ENCODE results near the gene PCDHA1. TPM values are rescaled to one million over a fixed set of nuclear protein-coding genes. Genes with fewer than 3 reads are reported as not detected.
A peak's percentile ranks its signal among the peaks of the same experiment; 100 is the strongest.

The PCDHA1 gene
- total RNA-seq, 1 experiment from 2014 or later = not detected

GRCh38 chr5:140835622-140836510 is 49.9 kb downstream of the PCDHA1 start:
- ChIA-PET POLR2A (no interaction called here), CTCF (interaction anchor here (0.6 kb wide), 1 partner anchor 260 kb away, joined by 3 read pairs; no protein-coding TSS in a partner anchor)
- TF ChIP-seq, protein P1, sequence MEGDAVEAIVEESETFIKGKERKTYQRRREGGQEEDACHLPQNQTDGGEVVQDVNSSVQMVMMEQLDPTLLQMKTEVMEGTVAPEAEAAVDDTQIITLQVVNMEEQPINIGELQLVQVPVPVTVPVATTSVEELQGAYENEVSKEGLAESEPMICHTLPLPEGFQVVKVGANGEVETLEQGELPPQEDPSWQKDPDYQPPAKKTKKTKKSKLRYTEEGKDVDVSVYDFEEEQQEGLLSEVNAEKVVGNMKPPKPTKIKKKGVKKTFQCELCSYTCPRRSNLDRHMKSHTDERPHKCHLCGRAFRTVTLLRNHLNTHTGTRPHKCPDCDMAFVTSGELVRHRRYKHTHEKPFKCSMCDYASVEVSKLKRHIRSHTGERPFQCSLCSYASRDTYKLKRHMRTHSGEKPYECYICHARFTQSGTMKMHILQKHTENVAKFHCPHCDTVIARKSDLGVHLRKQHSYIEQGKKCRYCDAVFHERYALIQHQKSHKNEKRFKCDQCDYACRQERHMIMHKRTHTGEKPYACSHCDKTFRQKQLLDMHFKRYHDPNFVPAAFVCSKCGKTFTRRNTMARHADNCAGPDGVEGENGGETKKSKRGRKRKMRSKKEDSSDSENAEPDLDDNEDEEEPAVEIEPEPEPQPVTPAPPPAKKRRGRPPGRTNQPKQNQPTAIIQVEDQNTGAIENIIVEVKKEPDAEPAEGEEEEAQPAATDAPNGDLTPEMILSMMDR (IDR thresholded peaks at IDR 0.05; ENCODE audit: unreplicated experiment) = no peak
- no peak for DNase-seq (ENCODE audit: unreplicated experiment)
- Mint-ChIP-seq H3K27me3 (ENCODE audit: insufficient read depth, unreplicated experiment) (no peaks in the 10 kb centered on the region), H3K4me1 (ENCODE audit: insufficient read depth, unreplicated experiment) (no peaks in the 10 kb centered on the region), H3K27ac (ENCODE audit: low read depth, unreplicated experiment) (no peak overlapping the region), H3K4me3 (ENCODE audit: unreplicated experiment) (no peak overlapping the region), H3K9me3 (ENCODE audit: unreplicated experiment) (peaks cover 30% of the 10 kb centered on the region), H3K36me3 (ENCODE audit: insufficient read depth, unreplicated experiment) (no peaks in the 10 kb centered on the region)
- no TSS peak for BruUV-seq (replicated peaks)
- intact Hi-C loops (cut with micrococcal nuclease) = no loop called here

DNA sequence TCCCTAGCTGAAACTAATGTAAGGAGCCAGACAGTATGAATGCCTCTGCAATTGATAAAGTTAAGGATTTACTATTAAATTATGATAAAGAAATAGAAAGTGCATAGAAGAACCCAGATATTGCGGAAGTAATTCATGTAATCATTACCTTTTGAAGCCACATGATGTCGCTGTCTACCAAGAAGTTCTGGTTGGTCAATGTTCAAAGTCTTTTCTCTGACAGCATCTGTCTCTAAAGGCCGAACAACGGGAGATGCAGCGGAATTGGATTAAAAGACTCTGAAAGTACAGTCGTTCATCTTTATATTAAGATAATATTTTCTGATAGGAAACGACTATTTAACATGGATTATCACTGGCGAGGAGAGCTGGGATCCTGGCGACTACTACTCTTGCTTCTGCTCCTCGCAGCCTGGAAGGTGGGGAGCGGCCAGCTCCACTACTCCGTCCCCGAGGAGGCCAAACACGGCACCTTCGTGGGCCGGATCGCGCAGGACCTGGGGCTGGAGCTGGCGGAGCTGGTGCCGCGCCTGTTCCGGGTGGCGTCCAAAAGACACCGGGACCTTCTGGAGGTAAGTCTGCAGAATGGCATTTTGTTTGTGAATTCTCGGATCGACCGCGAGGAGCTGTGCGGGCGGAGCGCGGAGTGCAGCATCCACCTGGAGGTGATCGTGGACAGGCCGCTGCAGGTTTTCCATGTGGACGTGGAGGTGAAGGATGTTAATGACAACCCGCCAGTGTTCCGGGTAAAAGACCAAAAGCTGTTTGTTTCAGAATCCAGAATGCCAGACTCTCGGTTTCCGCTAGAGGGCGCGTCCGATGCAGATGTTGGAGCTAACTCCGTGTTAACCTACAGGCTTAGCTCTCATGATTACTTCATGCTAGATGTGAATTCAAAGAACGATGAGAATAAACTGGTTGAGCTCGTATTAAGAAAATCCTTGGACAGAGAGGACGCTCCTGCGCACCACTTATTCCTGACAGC is 55.3 kb downstream of the PCDHA1 start, which contains the start of gene PCDHA8:
Gene PCDHA8, plus strand, starts transcription at position 210 of the 985 bp plus-strand sequence. Its CDS starts 135 bp downstream, at position 345.
- H3K27ac Mint-ChIP-seq (ENCODE audit: low read depth, unreplicated experiment) = no peak within 1 kb of the TSS
- no TSS peak for BruUV-seq (replicated peaks)
- no peaks in the 10 kb centered on the region for H3K27me3 Mint-ChIP-seq (ENCODE audit: insufficient read depth, unreplicated experiment)
- intact Hi-C loops (cut with micrococcal nuclease) = no loop called here
- ChIA-PET CTCF (interaction anchor here (0.6 to 2.8 kb wide), 5 partner anchors 12 to 474 kb away, joined by 3 to 8 read pairs (median 3); no protein-coding TSS in a partner anchor), POLR2A (interaction anchor here (0.6 to 1.1 kb wide), 2 partner anchors 21 to 301 kb away, joined by 3 to 4 read pairs; no protein-coding TSS in a partner anchor)
- TF ChIP-seq, protein P1 (IDR thresholded peaks at IDR 0.05; ENCODE audit: unreplicated experiment) = peak; percentile 20
- peak; percentile 24 for DNase-seq (ENCODE audit: unreplicated experiment)
- no peak within 1 kb of the TSS for H3K4me3 Mint-ChIP-seq (ENCODE audit: unreplicated experiment)
- H3K36me3 Mint-ChIP-seq (ENCODE audit: insufficient read depth, unreplicated experiment) = no peaks in the 10 kb centered on the region
- peaks cover 21% of the 10 kb centered on the region for H3K9me3 Mint-ChIP-seq (ENCODE audit: unreplicated experiment)
- H3K4me1 Mint-ChIP-seq (ENCODE audit: insufficient read depth, unreplicated experiment) = no peaks in the 10 kb centered on the region

DNA sequence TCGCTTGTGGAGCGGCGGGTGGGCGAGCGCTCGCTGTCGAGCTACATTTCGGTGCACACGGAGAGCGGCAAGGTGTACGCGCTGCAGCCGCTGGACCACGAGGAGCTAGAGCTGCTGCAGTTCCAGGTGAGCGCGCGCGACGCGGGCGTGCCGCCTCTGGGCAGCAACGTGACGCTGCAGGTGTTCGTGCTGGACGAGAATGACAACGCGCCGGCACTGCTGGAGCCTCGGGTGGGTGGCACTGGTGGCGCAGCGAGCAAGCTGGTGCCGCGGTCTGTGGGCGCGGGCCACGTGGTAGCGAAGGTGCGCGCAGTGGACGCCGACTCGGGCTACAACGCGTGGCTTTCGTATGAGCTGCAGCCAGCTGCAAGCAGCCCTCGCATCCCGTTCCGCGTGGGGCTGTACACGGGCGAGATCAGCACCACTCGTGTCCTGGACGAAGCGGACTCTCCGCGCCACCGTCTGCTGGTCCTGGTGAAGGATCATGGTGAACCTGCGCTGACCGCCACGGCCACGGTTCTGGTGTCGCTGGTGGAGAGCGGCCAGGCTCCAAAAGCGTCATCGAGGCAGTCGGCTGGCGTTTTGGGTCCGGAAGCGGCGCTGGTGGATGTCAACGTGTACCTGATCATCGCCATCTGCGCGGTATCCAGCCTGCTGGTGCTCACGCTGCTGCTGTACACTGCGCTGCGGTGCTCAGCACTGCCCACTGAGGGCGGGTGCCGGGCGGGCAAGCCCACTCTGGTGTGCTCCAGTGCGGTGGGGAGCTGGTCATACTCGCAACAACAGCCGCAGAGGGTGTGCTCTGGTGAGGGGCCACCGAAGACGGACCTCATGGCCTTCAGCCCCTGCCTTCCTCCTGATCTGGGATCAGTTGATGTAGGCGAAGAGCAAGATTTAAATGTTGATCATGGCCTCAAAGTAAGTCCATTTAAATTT is 57.1 kb downstream of the PCDHA1 start:
- intact Hi-C loops (cut with micrococcal nuclease) = no loop called here
- peaks cover 13% of the 10 kb centered on the region for H3K9me3 Mint-ChIP-seq (ENCODE audit: unreplicated experiment)

More for the DNA sequence above, 57.1 kb downstream of the PCDHA1 start:
- DNase-seq (ENCODE audit: unreplicated experiment) = no peak
- POLR2A ChIA-PET = no interaction called here
- H3K27me3 Mint-ChIP-seq (ENCODE audit: insufficient read depth, unreplicated experiment) = no peaks in the 10 kb centered on the region
- H3K4me3 Mint-ChIP-seq (ENCODE audit: unreplicated experiment) = no peak overlapping the region
- no peaks in the 10 kb centered on the region for H3K4me1 Mint-ChIP-seq (ENCODE audit: insufficient read depth, unreplicated experiment)
- H3K36me3 Mint-ChIP-seq (ENCODE audit: insufficient read depth, unreplicated experiment) = no peaks in the 10 kb centered on the region
- CTCF ChIA-PET = interaction anchor here (2.8 kb wide), 1 partner anchor 197 kb away, joined by 8 read pairs; no protein-coding TSS in a partner anchor
- TF ChIP-seq, protein P1 (IDR thresholded peaks at IDR 0.05; ENCODE audit: unreplicated experiment) = no peak
- H3K27ac Mint-ChIP-seq (ENCODE audit: low read depth, unreplicated experiment) = no peak overlapping the region
- no TSS peak for BruUV-seq (replicated peaks)
